Neural progenitor cell (in vitro differentiated cells): Measurements from ENCODE around the gene IQSEC3. TPM values are rescaled to one million over a fixed set of nuclear protein-coding genes. Genes with fewer than 3 reads are reported as not detected.

Source experiments
- DNase-seq: peaks from one replicate; pipeline ENCODE4 v3.0.0-alpha.2; 2016; ENCODE audit warnings: low spot score
- H2AFZ ChIP-seq: fragments of 200-600 bp; sonication (generic); replicated peaks from 2 replicates; pipeline ENCODE4 v1.6.1; 2016; ENCODE audit warnings: antibody characterized with exemption
- H3F3A ChIP-seq: fragments of 200-600 bp; sonication (generic); 2 replicates; pipeline ENCODE4 v1.6.1; 2016; ENCODE audit warnings: antibody characterized with exemption, low read depth
- H3K27ac ChIP-seq: fragments of 200-600 bp; sonication (generic); 2 replicates; pipeline ENCODE4 v1.5.1; 2016; ENCODE audit warnings: mild to moderate bottlenecking
- H3K27me3 ChIP-seq: fragments of 200-600 bp; sonication (generic); 2 replicates; pipeline ENCODE4 v1.6.1; 2016; ENCODE audit warnings: mild to moderate bottlenecking, moderate library complexity
- H3K36me3 ChIP-seq: fragments of 200-600 bp; sonication (generic); 2 replicates; pipeline ENCODE4 v1.5.1; 2016
- H3K4me1 ChIP-seq: fragments of 200-600 bp; sonication (generic); 2 replicates; pipeline ENCODE4 v1.6.1; 2016; ENCODE audit warnings: mixed run types
- H3K4me2 ChIP-seq: fragments of 200-600 bp; sonication (generic); 2 replicates; pipeline ENCODE4 v1.6.1; 2016
- H3K4me3 ChIP-seq: fragments of 200-600 bp; sonication (generic); 2 replicates; pipeline ENCODE4 v1.5.1; 2016
- H3K79me2 ChIP-seq: fragments of 200-600 bp; sonication (generic); 2 replicates; pipeline ENCODE4 v1.6.1; 2016; ENCODE audit warnings: low read depth
- H3K9ac ChIP-seq: fragments of 200-600 bp; sonication (generic); 2 replicates; pipeline ENCODE4 v1.6.1; 2016
- H3K9me3 ChIP-seq: fragments of 200-600 bp; sonication (generic); 2 replicates; pipeline ENCODE4 v1.5.1; 2016; ENCODE audit warnings: low read depth
- H4K20me1 ChIP-seq: fragments of 200-600 bp; sonication (generic); 2 replicates; pipeline ENCODE4 v1.6.1; 2016; ENCODE audit warnings: low read depth
- H3K27ac Mint-ChIP-seq: 3 replicates; pipeline ENCODE4 v1.8.0; 2021; ENCODE audit warnings: mixed read lengths
- H3K27me3 Mint-ChIP-seq: 2 replicates; pipeline ENCODE4 v1.8.0; 2022; ENCODE audit warnings: low read depth, mild to moderate bottlenecking, inconsistent platforms, moderate library complexity, mixed read lengths; ENCODE audit not compliant: insufficient read depth
- H3K36me3 Mint-ChIP-seq: 3 replicates; pipeline ENCODE4 v1.8.0; 2021; ENCODE audit warnings: mixed read lengths
- H3K4me1 Mint-ChIP-seq: 3 replicates; pipeline ENCODE4 v1.8.0; 2021; ENCODE audit warnings: mixed read lengths
- H3K4me3 Mint-ChIP-seq: 3 replicates; pipeline ENCODE4 v1.8.0; 2021; ENCODE audit warnings: mild to moderate bottlenecking, moderate library complexity, mixed read lengths
- H3K9me3 Mint-ChIP-seq: 3 replicates; pipeline ENCODE4 v1.8.0; 2020; ENCODE audit warnings: mixed read lengths
- CTCF ChIP-seq: fragments of 200-600 bp; sonication (generic); IDR thresholded peaks from 2 replicates; pipeline ENCODE4 v1.5.1; 2017; ENCODE audit warnings: antibody characterized with exemption, mild to moderate bottlenecking
- EZH2 ChIP-seq: fragments of 200-600 bp; sonication (generic); IDR thresholded peaks from 2 replicates; pipeline ENCODE4 v1.6.1; 2017; ENCODE audit warnings: antibody characterized with exemption, mild to moderate bottlenecking, moderate library complexity
- EZH2phosphoT487 ChIP-seq: fragments of 200-600 bp; sonication (generic); IDR thresholded peaks from 2 replicates; pipeline ENCODE4 v1.6.1; 2017; ENCODE audit warnings: antibody characterized with exemption
- total RNA-seq: library from RNA; depleted of rRNA; stranded (reverse); fragments of >200 nt; gene quantifications from 2 replicates; pipeline ENCODE4 v1.2.3, GENCODE V29; 2015; ENCODE audit warnings: low replicate concordance

The IQSEC3 gene
- total RNA-seq, 1 donor from 2014 or later = 0.09 TPM

GRCh38 chr12:101969-102878 lies 35.7 kb downstream of the IQSEC3 start:
- H3K9ac ChIP-seq = no peak overlapping the region
- Mint-ChIP-seq H3K4me3 (peak overlapping the region; percentile 25), H3K36me3 (no peaks in the 10 kb centered on the region), H3K4me1 (peaks cover 54% of the 10 kb centered on the region), H3K27me3 (peaks cover 20% of the 10 kb centered on the region), H3K9me3 (peaks cover 7% of the 10 kb centered on the region), H3K27ac (peak overlapping the region; percentile 21)
- peak overlapping the region; percentile 60 for H3K27ac ChIP-seq
- no peak for TF ChIP-seq EZH2phosphoT487
- TF ChIP-seq CTCF = no peak
- TF ChIP-seq EZH2 = no peak
- H3K4me1 ChIP-seq = peaks cover 42% of the 10 kb centered on the region
- peak overlapping the region; percentile 64 for H3K4me2 ChIP-seq
- H3K79me2 ChIP-seq = no peaks in the 10 kb centered on the region
- peaks cover 6% of the 10 kb centered on the region for H3K27me3 ChIP-seq
- peak; percentile 45 for DNase-seq
- no peak overlapping the region for H2AFZ ChIP-seq
- no peaks in the 10 kb centered on the region for H3K9me3 ChIP-seq
- H4K20me1 ChIP-seq = no peaks in the 10 kb centered on the region
- H3K4me3 ChIP-seq = peak overlapping the region; percentile 31
- peaks cover 40% of the 10 kb centered on the region for H3F3A ChIP-seq
- H3K36me3 ChIP-seq = no peaks in the 10 kb centered on the region

DNA sequence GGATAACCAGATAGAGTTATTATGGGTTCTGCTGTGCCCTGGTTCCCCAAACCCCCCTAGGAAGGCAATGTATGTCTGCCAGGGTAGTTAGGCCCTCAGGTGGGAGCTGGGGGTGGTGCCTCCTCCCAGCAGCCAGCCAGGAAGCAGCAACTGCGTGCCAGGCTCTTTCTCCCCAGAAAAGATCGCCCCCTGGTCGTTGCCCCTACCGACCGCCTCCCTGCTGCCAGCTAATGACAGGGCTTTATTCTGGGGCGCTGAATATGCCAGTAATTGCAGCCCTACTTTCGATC lies 36.3 kb downstream of the IQSEC3 start:
- Histone ChIP-seq H3K36me3 (no peaks in the 10 kb centered on the region), H3K4me3 (peak overlapping the region; percentile 31), H3K9me3 (no peaks in the 10 kb centered on the region), H3K27ac (peak overlapping the region; percentile 60), H4K20me1 (no peaks in the 10 kb centered on the region), H3K27me3 (peaks cover 6% of the 10 kb centered on the region), H3K79me2 (no peaks in the 10 kb centered on the region), H3K9ac (no peak overlapping the region), H2AFZ (no peak overlapping the region), H3K4me1 (peaks cover 42% of the 10 kb centered on the region), H3K4me2 (peak overlapping the region; percentile 64), H3F3A (peaks cover 40% of the 10 kb centered on the region)
- H3K9me3 Mint-ChIP-seq = peaks cover 7% of the 10 kb centered on the region
- peaks cover 18% of the 10 kb centered on the region for H3K27me3 Mint-ChIP-seq
- H3K4me1 Mint-ChIP-seq = peaks cover 54% of the 10 kb centered on the region
- TF ChIP-seq EZH2phosphoT487 = no peak
- peak; percentile 15 for TF ChIP-seq CTCF
- TF ChIP-seq EZH2 = no peak
- H3K27ac Mint-ChIP-seq = no peak overlapping the region
- H3K36me3 Mint-ChIP-seq = no peaks in the 10 kb centered on the region
- peak overlapping the region; percentile 76 for H3K4me3 Mint-ChIP-seq
- no peak for DNase-seq

GRCh38 chr12:103169-103981 lies 36.8 kb downstream of the IQSEC3 start:
- TF ChIP-seq EZH2phosphoT487 (no peak), EZH2 (no peak), CTCF (no peak)
- Histone ChIP-seq H4K20me1 (no peaks in the 10 kb centered on the region), H3K36me3 (no peaks in the 10 kb centered on the region), H3K4me3 (peak overlapping the region; percentile 31), H2AFZ (no peak overlapping the region), H3K27me3 (peaks cover 3% of the 10 kb centered on the region), H3K27ac (peak overlapping the region; percentile 60), H3F3A (peaks cover 39% of the 10 kb centered on the region), H3K9me3 (no peaks in the 10 kb centered on the region), H3K4me2 (peak overlapping the region; percentile 64), H3K9ac (no peak overlapping the region), H3K79me2 (no peaks in the 10 kb centered on the region), H3K4me1 (peaks cover 40% of the 10 kb centered on the region)
- Mint-ChIP-seq H3K36me3 (no peaks in the 10 kb centered on the region), H3K9me3 (peaks cover 7% of the 10 kb centered on the region), H3K27me3 (peaks cover 14% of the 10 kb centered on the region), H3K4me3 (peak overlapping the region; percentile 76), H3K4me1 (peaks cover 50% of the 10 kb centered on the region), H3K27ac (no peak overlapping the region)
- peak; percentile 87 for DNase-seq
